CD4-positive, alpha-beta memory T cell (primary cell): Measurements from ENCODE around the gene HSPA12B. TPM values are rescaled to one million over a fixed set of nuclear protein-coding genes. Genes with fewer than 3 reads are reported as not detected.
A peak's percentile ranks its signal among the peaks of the same experiment; 100 is the strongest.

Experiments
- CTCF ChIA-PET: fragments of 350-600 bp; sonication (Branson Sonifier 250); formaldehyde crosslinking; loops from one replicate; lab custom pipeline; 2021; ENCODE audit warnings: inconsistent platforms; ENCODE audit not compliant: partially characterized antibody; lab: Charles Lee
- POLR2A ChIA-PET: fragments of 350-600 bp; sonication (Branson Sonifier 250); formaldehyde crosslinking; loops from one replicate; lab custom pipeline; 2021; ENCODE audit not compliant: partially characterized antibody; lab: Charles Lee
- DNase-seq, 5 donors: peaks; one replicate each; pipeline versions ENCODE4 v3.0.0 to v3.0.0-alpha.2; 2020 to 2022; ENCODE audit warnings: mixed read lengths in 1 of 5
- H3K27ac ChIP-seq: one replicate; pipeline ENCODE4 v1.7.0; 2013; ENCODE audit warnings: low read depth, low read length
- H3K27me3 ChIP-seq: 2 replicates; pipeline ENCODE4 v1.7.0; 2013; ENCODE audit warnings: mild to moderate bottlenecking, low read length, moderate library complexity; ENCODE audit not compliant: insufficient read depth
- H3K36me3 ChIP-seq: 2 replicates; pipeline ENCODE4 v1.7.0; 2013; ENCODE audit warnings: mild to moderate bottlenecking, low read length, moderate library complexity; ENCODE audit not compliant: insufficient read depth
- H3K4me1 ChIP-seq: 2 replicates; pipeline ENCODE4 v1.7.0; 2013; ENCODE audit warnings: mild to moderate bottlenecking, low read length, moderate library complexity; ENCODE audit not compliant: insufficient read depth
- H3K4me3 ChIP-seq, 2 donors: one replicate each; pipeline ENCODE4 v1.7.0; 2013; ENCODE audit warnings: low read length in 2 of 2, mild to moderate bottlenecking in 1 of 2
- H3K9me3 ChIP-seq, 2 donors: one replicate each; pipeline ENCODE4 v1.7.0; 2013; ENCODE audit warnings: low read length in 2 of 2, control low read depth in 1 of 2; ENCODE audit not compliant: control insufficient read depth in 1 of 2
- H3K27ac Mint-ChIP-seq, 7 donors: one replicate each; pipeline ENCODE4 v1.8.0; 2020 to 2021; ENCODE audit warnings: mixed read lengths in 7 of 7, mild to moderate bottlenecking in 6 of 7, inconsistent platforms in 3 of 7, moderate library complexity in 3 of 7
- H3K27me3 Mint-ChIP-seq, 2 donors: one replicate each; pipeline ENCODE4 v1.8.0; 2020 to 2021; ENCODE audit warnings: mixed read lengths in 2 of 2
- H3K36me3 Mint-ChIP-seq, 2 donors: one replicate each; pipeline ENCODE4 v1.8.0; 2020 to 2021; ENCODE audit warnings: mixed read lengths in 2 of 2, inconsistent platforms in 1 of 2, mild to moderate bottlenecking in 1 of 2
- H3K4me1 Mint-ChIP-seq, 4 donors: one replicate each; pipeline ENCODE4 v1.8.0; 2020 to 2021; ENCODE audit warnings: mixed read lengths in 4 of 4, mild to moderate bottlenecking in 1 of 4
- H3K4me3 Mint-ChIP-seq, 8 donors: one replicate each; pipeline ENCODE4 v1.8.0; 2020 to 2021; ENCODE audit warnings: mixed read lengths in 8 of 8, mild to moderate bottlenecking in 7 of 8, moderate library complexity in 6 of 8, inconsistent platforms in 3 of 8
- H3K9me3 Mint-ChIP-seq, 8 donors: one replicate each; pipeline ENCODE4 v1.8.0; 2020 to 2021; ENCODE audit warnings: mixed read lengths in 8 of 8, mild to moderate bottlenecking in 5 of 8, inconsistent platforms in 3 of 8, moderate library complexity in 1 of 8
- intact Hi-C: fragments of 100-400 bp; cut with micrococcal nuclease; formaldehyde crosslinking; loops from one replicate; pipeline ENCODE4 v1.15.1; 2023
- polyA plus RNA-seq, 2 donors: library from polyadenylated mRNA; unstranded; fragments of 300-500 nt; fragmentation: Illumina TruSeq; gene quantifications; one replicate each; pipeline ENCODE4 v1.2.3, GENCODE V29; 2021
- total RNA-seq, 2 experiments: library from RNA; stranded (reverse); gene quantifications; one replicate each; pipeline ENCODE4 v1.2.3, GENCODE V29; 2021

HSPA12B gene
- total and polyA plus RNA-seq, 4 experiments from 2014 or later: 0.22 TPM; not detected in 3

GRCh38 chr20:3795511-3796468 is 63.3 kb downstream of the HSPA12B start, which contains the start of gene CDC25B:
Gene CDC25B, plus strand, starts transcription at chr20:3796310. Its CDS starts 222 bp downstream, at chr20:3796532.
- peaks cover 12% of the 10 kb centered on the region for H3K36me3 ChIP-seq
- H3K4me1 ChIP-seq: peaks cover 38% of the 10 kb centered on the region
- CTCF ChIA-PET: interaction anchor here (1.0 to 3.5 kb wide), 9 partner anchors 8 to 59 kb away, joined by 3 to 36 read pairs (median 6); partner anchors contain the start of gene AP5S1

GRCh38 chr20:3796477-3797225 is 64.2 kb downstream of the HSPA12B start:
- Histone ChIP-seq H3K4me1 (peaks cover 47% of the 10 kb centered on the region), H3K27ac (peak overlapping the region; percentile 68), H3K27me3 (no peaks in the 10 kb centered on the region), H3K9me3 (no peaks in the 10 kb centered on the region), H3K4me3 (peak overlapping the region; percentile 94 to 97), H3K36me3 (peaks cover 21% of the 10 kb centered on the region)
- Mint-ChIP-seq H3K9me3 (no peaks in the 10 kb centered on the region), H3K27ac (peak overlapping the region; percentile 91 to 99 (median 96)), H3K4me1 (peaks cover 22 to 62% (median 41%) of the 10 kb centered on the region in 4 donors), H3K4me3 (peak overlapping the region; percentile 98 to 100 (median 100)), H3K27me3 (no peaks in the 10 kb centered on the region), H3K36me3 (peaks cover 42 to 49% of the 10 kb centered on the region in 2 donors)
- ChIA-PET POLR2A (interaction anchor here (0.8 to 3.0 kb wide), 7 partner anchors 10 to 1330 kb away, joined by 3 to 36 read pairs (median 7); partner anchors contain the start of genes ADISSP, CDS2, CENPB and PANK2), CTCF (interaction anchor here (1.1 to 3.5 kb wide), 7 partner anchors 9 to 58 kb away, joined by 3 to 36 read pairs (median 7); partner anchors contain the start of gene AP5S1)
- DNase-seq: no peak
- intact Hi-C loops: loop anchor here (1.0 to 2.0 kb wide), 4 partner anchors 10 to 28 kb away; partner anchors contain the start of genes AP5S1 and CENPB

More at GRCh38 chr20:3795511-3796468, 63.3 kb downstream of the HSPA12B start, which contains the start of gene CDC25B:
- no peaks in the 10 kb centered on the region for H3K27me3 Mint-ChIP-seq
- POLR2A ChIA-PET: interaction anchor here (0.8 to 3.0 kb wide), 8 partner anchors 9 to 1331 kb away, joined by 3 to 36 read pairs (median 8); partner anchors contain the start of genes ADISSP, CDS2, CENPB and PANK2
- peak within 1 kb of the TSS; percentile 98 to 100 (median 100) for H3K4me3 Mint-ChIP-seq
- intact Hi-C loops: loop anchor here (1.0 to 2.0 kb wide), 5 partner anchors 9 to 59 kb away; partner anchors contain the start of genes AP5S1 and CENPB
- peaks cover 35 to 41% of the 10 kb centered on the region in 2 donors for H3K36me3 Mint-ChIP-seq
- H3K27ac Mint-ChIP-seq: peak within 1 kb of the TSS; percentile 95 to 99 (median 97)
- H3K9me3 Mint-ChIP-seq: no peaks in the 10 kb centered on the region
- Histone ChIP-seq H3K27me3 (no peaks in the 10 kb centered on the region), H3K4me3 (peak within 1 kb of the TSS; percentile 94 to 97), H3K9me3 (no peaks in the 10 kb centered on the region), H3K27ac (peak within 1 kb of the TSS; percentile 86)
- peak; percentile 83 to 94 (median 85) for DNase-seq
- H3K4me1 Mint-ChIP-seq: peaks cover 21 to 54% (median 35%) of the 10 kb centered on the region in 4 donors

GRCh38 chr20:3797226-3797545 is 64.7 kb downstream of the HSPA12B start:
- Mint-ChIP-seq H3K9me3 (no peaks in the 10 kb centered on the region), H3K36me3 (peaks cover 47 to 53% of the 10 kb centered on the region in 2 donors), H3K27ac (peak overlapping the region; percentile 92 to 99 (median 96)), H3K4me1 (peaks cover 24 to 68% (median 43%) of the 10 kb centered on the region in 4 donors), H3K4me3 (peak overlapping the region; percentile 98 to 100 (median 100)), H3K27me3 (no peaks in the 10 kb centered on the region)
- peak overlapping the region; percentile 68 for H3K27ac ChIP-seq
- H3K4me1 ChIP-seq: peaks cover 52% of the 10 kb centered on the region
- POLR2A ChIA-PET: interaction anchor here (2.3 to 3.0 kb wide), 2 partner anchors 10 to 29 kb away, joined by 19 to 36 read pairs; partner anchors contain the start of genes ADISSP and CENPB
- no peaks in the 10 kb centered on the region for H3K9me3 ChIP-seq
- peak overlapping the region; percentile 94 to 97 for H3K4me3 ChIP-seq
- CTCF ChIA-PET: interaction anchor here (3.5 kb wide), 1 partner anchor 14 kb away, joined by 36 read pairs; no protein-coding TSS in a partner anchor
- intact Hi-C loops: loop anchor here (2.0 kb wide), 1 partner anchor 28 kb away; no protein-coding TSS in a partner anchor
- no peaks in the 10 kb centered on the region for H3K27me3 ChIP-seq
- no peak for DNase-seq
- peaks cover 26% of the 10 kb centered on the region for H3K36me3 ChIP-seq

- H3K4me1 ChIP-seq: peaks cover 58% of the 10 kb centered on the region
- peak overlapping the region; percentile 94 to 97 for H3K4me3 ChIP-seq
- H3K4me1 Mint-ChIP-seq: peaks cover 28 to 74% (median 48%) of the 10 kb centered on the region in 4 donors
These were observed 65.3 kb downstream of the HSPA12B start for GRCh38 chr20:3797592-3798372.

GRCh38 chr20:3798373-3798768 is 65.9 kb downstream of the HSPA12B start:
- H3K27ac ChIP-seq: peak overlapping the region; percentile 68
- peak overlapping the region; percentile 94 to 97 for H3K4me3 ChIP-seq
- H3K9me3 Mint-ChIP-seq: no peaks in the 10 kb centered on the region
- no peaks in the 10 kb centered on the region for H3K9me3 ChIP-seq
- CTCF ChIA-PET: interaction anchor here (3.3 kb wide), 1 partner anchor 21 kb away, joined by 25 read pairs; the partner anchor contains the start of gene AP5S1
- H3K27me3 ChIP-seq: no peaks in the 10 kb centered on the region
- DNase-seq: peak in 1 of 5 donors; percentile 49
- peaks cover 30 to 80% (median 53%) of the 10 kb centered on the region in 4 donors for H3K4me1 Mint-ChIP-seq
- intact Hi-C loops: no loop called here
- peaks cover 64% of the 10 kb centered on the region for H3K4me1 ChIP-seq
- peak overlapping the region; percentile 92 to 99 (median 96) for H3K27ac Mint-ChIP-seq
- H3K4me3 Mint-ChIP-seq: peak overlapping the region; percentile 98 to 100 (median 100)
- H3K36me3 Mint-ChIP-seq: peaks cover 59 to 65% of the 10 kb centered on the region in 2 donors
- H3K36me3 ChIP-seq: peaks cover 38% of the 10 kb centered on the region
- POLR2A ChIA-PET: interaction anchor here (0.7 to 3.7 kb wide), 7 partner anchors 11 to 1100 kb away, joined by 3 to 37 read pairs (median 5); partner anchors contain the start of genes ADISSP and CENPB
- H3K27me3 Mint-ChIP-seq: no peaks in the 10 kb centered on the region

More at GRCh38 chr20:3797592-3798372, 65.3 kb downstream of the HSPA12B start:
- peak; percentile 41 to 78 (median 53) for DNase-seq
- Histone ChIP-seq H3K36me3 (peaks cover 32% of the 10 kb centered on the region), H3K27me3 (no peaks in the 10 kb centered on the region), H3K9me3 (no peaks in the 10 kb centered on the region), H3K27ac (peak overlapping the region; percentile 68)
- Mint-ChIP-seq H3K4me3 (peak overlapping the region; percentile 98 to 100 (median 100)), H3K27me3 (no peaks in the 10 kb centered on the region), H3K9me3 (no peaks in the 10 kb centered on the region), H3K36me3 (peaks cover 53 to 59% of the 10 kb centered on the region in 2 donors), H3K27ac (peak overlapping the region; percentile 92 to 99 (median 96))
- POLR2A ChIA-PET: interaction anchor here (0.7 to 3.7 kb wide), 4 partner anchors 10 to 1100 kb away, joined by 3 to 37 read pairs (median 28); partner anchors contain the start of genes ADISSP and CENPB
- intact Hi-C loops: loop anchor here (2.0 kb wide), 1 partner anchor 29 kb away; no protein-coding TSS in a partner anchor
- CTCF ChIA-PET: interaction anchor here (3.5 kb wide), 1 partner anchor 13 kb away, joined by 36 read pairs; no protein-coding TSS in a partner anchor
